ENCODE measurements around the gene KHDC4. TPM values are rescaled to one million over a fixed set of nuclear protein-coding genes. Genes with fewer than 3 reads are reported as not detected.
"Not testable (repeated sequence)": the region's sequence is repeated elsewhere in the genome, so short reads cannot be mapped to it uniquely, and the experiment has no call there.

KHDC4 gene
- total RNA-seq, 1 donor from 2014 or later = 82.8 TPM

DNA sequence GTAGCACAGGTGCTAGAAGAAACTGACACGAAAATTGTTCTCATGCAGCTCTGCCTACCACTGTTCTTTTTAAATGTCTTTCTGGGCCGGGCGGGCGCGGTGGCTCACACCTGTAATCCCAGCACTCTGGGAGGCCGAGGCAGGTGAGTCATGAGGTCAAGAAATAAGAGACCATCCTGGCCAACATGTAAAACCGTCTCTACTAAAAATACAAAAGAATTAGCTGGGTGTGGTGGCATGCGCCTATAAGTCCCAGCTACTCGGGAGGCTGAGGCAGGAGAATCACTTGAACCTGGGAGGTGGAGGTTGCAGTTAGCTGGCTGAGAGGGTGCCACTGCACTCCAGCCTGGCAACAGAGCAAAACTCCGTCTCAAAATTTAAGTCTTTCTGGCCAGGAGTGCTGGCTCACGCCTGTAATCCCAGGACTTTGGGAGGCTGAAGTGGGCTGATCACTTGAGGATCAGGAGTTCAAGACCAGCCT, 22.1 kb downstream of the KHDC4 start:
- intact Hi-C loops (cut with micrococcal nuclease) = no loop called here

DNA sequence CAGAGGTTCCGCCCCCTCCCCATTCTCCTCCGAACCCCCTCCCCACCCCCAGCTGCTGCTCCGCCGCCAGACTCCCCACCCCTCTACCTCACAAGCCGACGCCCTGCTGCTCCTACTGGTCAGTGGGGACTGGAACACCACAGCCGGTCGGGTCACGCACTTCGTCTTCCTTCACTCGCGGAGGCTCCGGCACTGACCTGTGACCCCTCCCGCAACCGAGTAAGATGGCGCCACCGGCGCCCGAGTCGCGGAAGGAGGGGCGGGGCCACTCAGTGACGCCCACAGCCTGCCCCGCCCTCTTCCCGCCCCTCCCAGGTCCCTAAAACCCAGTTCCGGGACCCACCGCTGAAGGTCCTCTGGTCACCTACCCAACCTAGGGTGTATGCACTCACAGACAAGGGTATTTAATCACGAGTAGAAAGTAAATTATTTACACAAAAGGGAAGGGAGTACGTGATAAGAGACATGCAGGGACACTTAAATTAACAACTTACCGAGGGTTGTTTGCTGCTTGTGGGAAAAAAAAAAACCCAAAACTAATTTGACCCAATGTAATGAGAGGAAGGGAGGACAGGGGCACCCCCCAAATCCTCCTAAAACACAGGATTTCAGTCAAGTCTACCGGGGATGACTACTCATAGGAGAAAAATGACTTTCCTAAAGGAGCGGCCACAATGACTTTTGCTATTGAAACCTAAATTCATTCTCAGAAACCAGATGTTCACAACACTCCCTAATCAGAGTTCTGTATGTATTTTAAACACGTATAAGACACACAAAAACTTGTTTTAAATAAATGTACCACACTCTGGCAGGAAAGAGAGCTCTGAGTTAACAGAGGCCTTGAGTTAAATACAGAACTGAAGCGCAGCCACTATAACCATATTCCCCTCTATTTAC, 22.8 kb downstream of the KHDC4 start, which contains the start of gene RIT1:
TSS of gene RIT1 (minus strand) at position 194 of the 900 bp plus-strand sequence. CDS start 588 bp downstream, outside the sequence.
- intact Hi-C loops (cut with micrococcal nuclease) = loop anchor here (1.0 kb wide), 2 partner anchors 23 to 52 kb away; partner anchors contain the start of genes KHDC4 and SYT11

DNA sequence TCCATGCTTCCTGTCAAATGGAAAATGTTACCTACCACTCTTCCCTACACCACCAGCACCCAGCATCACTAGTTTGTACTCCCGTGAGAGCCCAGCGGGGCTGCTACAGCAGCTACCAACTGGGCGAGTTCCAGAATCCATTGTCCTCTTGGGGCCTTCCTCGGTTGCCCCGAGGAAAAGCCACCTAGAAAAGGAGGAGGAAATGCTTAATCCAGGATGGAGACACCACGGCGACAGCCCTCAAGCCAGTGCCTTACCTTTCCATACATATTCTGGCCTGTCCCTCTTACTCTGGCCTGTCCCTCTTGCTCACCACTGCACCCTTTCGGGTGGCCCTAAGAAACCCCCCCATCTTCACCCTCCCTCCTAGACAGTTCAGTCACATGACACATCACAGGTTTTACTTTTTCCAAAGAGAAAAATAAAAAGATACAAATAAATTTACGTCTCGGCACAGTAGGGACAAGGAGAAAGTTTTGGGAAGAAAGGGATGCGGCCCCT, 23.5 kb downstream of the KHDC4 start:
- intact Hi-C loops (cut with micrococcal nuclease) = loop anchor here (1.0 kb wide), 2 partner anchors 24 to 51 kb away; partner anchors contain the start of genes KHDC4 and SYT11

DNA sequence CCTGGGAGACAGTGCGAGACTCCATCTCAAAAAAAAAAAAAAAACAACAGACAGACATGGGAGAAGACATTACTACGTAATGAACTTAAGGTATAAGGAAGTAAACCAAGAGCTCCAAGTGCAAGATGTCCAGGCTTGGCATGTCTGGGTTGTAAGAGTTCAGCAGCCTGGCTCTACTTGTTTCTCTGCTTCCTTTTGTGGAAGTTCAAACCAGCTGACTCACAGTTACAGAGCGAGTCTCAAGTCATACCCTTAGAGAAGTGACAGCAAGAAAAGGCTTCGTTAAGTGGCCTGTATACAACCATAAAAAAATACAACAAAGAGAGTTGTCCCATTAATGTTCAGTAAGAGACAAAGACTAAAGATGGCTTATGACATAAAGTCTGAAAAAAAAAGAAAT, 24.3 kb downstream of the KHDC4 start:
- intact Hi-C loops (cut with micrococcal nuclease) = no loop called here

DNA sequence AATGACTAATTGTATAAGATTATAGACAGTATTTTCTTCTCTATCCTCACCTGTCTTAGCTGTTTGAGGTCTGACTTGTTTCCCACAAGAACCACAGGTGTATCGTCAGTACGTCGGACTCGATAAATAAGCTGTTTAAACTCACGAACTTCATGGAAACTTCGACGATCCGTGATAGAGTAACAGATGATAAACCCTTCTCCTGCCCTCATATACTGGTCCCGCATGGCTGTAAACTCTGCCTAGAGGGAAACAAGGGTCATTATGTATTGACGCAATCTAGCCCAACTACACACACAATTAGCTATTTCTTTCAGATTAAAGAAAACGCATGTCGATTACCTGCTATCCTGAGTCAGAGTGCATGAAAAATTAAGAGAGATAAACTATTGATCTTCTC, 30.0 kb downstream of the KHDC4 start:
- intact Hi-C loops (cut with micrococcal nuclease) = no loop called here

DNA sequence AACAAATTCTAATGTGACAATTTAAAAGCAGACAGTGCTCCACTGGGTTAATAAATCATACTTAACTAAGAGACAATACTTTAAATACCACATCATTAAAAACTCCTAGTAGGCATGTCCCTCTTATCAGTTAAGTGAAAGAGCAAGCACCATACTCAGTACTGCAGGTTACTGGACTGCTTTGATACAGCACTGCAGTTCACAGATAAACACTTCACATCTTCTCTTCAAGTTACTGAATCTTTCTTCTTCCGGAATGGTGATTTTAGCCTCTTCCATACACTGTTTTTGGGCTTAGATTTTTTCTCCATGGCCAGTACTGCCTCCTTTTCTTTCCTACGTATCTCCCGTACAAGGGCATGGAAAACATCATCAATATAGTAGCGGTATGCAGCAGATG, 34.1 kb downstream of the KHDC4 start:
- intact Hi-C loops (cut with micrococcal nuclease) = no loop called here

DNA sequence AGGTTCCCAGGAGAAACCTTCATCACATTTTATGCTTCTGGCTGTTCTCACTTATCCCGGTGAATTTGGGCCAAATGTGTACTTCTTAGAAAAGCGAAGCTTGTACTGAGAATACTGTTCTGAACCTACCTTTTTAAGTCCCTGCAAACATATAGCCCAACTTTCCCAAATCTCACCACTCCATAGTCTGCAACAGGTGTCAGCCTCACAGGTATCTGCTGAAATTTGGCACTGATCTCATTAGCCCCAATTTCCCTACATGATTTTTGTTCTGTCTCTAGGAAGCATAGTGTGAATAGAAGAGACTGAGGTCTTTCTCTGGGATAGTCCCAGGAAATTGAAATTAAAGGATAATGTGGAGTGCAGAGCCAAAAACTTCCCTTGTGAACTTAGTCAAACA, 34.5 kb downstream of the KHDC4 start:
- intact Hi-C loops (cut with micrococcal nuclease) = no loop called here

DNA sequence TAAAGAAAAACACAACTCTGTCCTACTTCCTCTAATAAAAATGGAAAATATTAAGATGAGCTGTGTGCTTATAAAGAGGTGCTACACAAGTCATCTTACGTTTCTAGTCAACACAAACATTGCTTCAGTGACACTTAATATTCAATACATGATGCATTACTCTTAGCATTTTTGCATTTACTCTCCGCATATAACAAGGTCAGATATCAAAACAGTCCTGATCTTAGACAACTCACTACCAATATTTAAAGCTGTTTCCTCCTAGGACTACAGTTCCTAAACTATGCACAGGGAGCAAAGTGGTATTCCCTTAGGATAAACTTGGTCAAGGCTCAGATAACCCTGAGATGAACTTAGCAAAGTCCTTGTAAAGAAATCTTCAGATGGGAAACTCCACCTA, 35.3 kb downstream of the KHDC4 start:
- intact Hi-C loops (cut with micrococcal nuclease) = no loop called here

DNA sequence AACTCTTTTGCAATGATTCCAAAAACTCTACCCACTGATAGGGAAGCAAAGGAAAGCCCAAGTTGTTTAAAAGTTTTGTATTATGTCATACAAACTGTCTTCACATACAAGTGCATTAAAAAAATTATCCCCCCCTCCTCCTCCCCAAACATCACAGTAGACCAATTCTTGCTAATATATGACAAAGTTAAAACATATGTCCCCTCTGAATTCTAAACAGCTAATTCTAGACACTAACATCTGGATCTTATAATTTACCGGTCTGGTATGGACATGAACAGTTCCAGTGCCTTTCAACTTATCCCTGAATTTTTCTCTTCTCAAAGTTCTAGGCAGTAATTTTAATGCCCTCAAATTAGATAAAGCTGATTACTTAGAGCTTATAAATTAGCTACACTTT, 36.5 kb downstream of the KHDC4 start:
- intact Hi-C loops (cut with micrococcal nuclease) = no loop called here

DNA sequence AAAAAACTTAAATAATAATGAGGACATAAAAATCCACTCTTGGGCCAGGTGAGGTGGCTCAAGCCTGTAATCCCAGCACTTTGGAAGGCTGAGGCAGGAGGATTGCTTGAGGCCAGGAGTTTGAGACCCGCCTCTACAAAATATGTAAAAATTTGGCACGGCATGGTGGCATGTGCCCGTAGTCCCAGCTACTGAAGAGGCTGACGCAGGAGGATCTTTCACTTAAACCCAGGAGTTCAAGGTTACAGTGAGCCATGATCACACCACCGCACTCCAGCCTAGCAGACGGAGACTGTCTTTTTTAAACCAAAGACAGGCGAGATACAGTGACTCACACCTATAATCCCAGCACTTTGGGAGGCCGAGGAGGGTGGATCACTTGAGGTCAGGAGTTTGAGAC, 37.7 kb downstream of the KHDC4 start:
- intact Hi-C loops (cut with micrococcal nuclease) = not testable (repeated sequence)

DNA sequence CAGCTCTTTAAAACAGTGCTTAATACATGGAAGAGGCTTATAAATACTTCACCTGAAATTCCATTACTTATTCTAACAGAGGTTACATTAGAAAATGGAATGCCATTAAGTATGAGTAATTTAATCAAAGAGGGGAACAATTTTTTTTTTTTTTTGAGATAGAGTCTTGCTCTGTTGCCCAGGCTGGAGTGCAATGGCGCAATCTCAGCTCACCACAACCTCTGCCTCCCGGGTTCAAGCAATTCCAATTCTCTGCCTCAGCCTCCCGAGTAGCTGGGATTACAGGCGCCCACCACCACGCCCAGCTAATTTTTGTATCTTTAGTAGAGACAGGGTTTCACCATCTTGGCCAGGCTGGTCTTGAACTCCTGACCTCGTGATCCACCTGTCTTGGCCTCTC, 38.6 kb downstream of the KHDC4 start:
- intact Hi-C loops (cut with micrococcal nuclease) = not testable (repeated sequence)

DNA sequence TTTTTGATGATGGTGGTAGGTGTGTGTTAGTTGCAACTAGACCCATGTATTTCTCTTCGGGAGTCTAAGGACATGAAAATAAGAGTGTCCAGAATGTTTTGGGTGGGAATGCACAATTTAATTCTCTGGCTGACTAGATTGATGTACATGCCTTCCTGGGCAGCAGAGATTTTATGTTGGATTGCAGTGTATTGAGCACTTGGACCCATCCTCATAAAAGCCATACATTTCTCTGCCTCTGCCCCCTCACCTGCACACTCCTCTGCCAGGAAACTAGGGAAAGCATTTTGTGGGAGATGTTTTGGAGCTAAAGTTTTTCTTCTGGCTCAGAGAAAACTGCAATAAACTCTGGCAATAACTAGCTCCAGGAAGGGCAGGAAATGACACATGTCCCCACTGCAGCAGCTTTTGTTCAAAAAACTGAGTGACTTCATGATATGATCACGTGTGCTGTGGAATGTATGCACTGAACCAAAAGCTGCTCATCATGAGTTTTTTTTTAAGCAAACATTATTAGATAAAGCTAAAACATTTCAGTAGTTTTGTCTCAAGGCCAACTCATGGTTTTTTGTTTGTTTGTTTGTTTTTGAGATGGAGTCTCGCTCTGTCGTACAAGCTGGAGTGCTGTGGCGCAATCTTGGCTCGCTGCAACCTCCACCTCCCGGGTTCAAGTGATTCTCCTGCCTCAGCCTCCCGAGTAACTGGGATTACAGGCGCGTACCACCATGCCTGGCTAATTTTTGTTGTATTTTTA, 40.6 kb downstream of the KHDC4 start:
- intact Hi-C loops (cut with micrococcal nuclease) = no loop called here

DNA sequence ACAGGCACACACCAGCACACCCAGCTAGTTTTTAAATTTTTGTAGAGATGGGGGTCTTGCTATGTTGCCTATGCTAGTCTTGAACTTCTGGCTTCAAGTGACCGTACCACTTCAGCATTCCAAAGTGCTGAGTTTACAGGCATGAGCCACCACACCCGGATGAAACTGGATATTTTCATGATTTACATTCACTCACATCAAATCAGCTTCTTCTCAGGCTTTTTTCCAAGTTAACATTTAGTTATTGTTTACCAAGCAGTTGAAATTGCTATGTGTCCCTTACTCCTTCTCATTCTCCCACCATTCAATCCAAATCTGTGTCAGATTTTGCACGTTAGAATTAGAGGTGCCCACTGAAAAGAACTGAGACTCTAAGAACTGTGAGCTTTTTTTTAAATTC, 41.4 kb downstream of the KHDC4 start:
- intact Hi-C loops (cut with micrococcal nuclease) = no loop called here

DNA sequence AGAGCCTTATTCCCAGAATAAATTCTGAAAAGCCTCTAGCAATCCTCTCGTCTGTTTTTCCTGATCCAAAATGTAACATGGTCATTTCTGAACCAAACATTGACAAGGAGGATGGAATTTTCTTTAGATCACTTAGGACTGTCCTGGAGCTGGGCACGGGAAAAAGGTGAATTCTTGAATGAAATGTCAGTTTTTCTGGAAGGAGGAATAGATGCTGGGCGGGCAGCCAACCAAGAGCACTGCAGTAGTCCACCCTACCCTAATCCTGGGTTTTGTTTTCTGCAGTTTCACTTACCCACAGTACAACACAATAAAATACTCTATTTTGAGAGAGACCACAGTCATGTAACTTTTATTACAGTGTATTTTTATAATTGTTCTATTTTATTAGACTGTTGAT, 44.0 kb downstream of the KHDC4 start:
- intact Hi-C loops (cut with micrococcal nuclease) = no loop called here

DNA sequence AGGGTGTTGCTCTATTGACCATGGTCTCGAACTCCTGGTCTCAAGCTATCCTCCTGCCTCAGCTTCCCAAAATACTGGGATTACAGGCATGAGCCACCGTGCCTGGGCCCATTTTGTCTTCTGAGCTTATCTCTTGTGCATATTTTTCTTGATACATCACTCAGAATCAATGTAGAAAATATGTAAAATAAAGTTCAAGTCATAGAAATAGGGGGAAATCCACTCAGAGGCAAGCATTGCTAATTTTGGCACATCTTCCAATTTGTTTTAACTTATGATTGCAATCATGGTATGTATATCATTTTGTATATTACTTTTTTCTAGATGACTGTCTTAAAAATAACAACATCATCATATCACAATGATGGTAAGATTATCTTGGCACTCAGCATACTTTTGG, 44.6 kb downstream of the KHDC4 start:
- intact Hi-C loops (cut with micrococcal nuclease) = no loop called here

DNA sequence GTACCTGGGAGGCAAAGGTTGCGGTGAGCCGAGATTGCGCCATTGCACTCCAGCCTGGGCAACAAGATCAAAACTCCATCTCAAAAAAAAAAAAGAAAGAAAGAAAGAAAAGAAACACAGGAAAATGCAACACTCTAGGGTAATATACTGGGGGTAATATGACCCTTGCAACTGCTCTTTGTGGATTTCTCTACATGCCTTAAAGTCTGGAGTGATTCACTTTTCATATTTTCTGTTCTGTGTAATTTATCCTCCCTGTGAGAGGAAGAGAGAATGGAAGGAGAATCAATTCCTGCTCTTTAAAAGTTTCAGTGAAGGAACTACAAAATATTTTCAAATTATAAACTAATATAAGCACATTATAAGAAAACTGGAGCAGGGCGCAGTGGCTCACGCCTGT, 45.7 kb downstream of the KHDC4 start:
- intact Hi-C loops (cut with micrococcal nuclease) = no loop called here

DNA sequence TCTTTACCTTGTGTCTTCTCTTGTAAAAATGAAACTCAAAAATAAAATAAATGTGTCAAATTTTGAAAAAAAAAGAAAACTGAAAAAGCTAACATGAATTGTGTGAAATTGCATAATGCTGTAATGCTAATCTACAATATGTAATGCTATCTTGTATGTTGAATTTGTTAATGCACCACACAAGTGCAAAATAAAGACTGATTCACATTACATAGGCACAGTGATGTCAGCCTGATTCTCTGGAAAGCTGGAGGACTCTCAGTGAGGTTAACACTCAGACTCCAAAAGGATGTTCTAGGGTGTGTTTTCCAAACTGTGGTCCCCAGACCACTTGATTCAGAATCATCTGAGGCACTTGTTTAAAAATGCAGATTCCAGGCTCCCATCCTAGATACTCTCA, 49.2 kb downstream of the KHDC4 start:
- intact Hi-C loops (cut with micrococcal nuclease) = no loop called here

DNA sequence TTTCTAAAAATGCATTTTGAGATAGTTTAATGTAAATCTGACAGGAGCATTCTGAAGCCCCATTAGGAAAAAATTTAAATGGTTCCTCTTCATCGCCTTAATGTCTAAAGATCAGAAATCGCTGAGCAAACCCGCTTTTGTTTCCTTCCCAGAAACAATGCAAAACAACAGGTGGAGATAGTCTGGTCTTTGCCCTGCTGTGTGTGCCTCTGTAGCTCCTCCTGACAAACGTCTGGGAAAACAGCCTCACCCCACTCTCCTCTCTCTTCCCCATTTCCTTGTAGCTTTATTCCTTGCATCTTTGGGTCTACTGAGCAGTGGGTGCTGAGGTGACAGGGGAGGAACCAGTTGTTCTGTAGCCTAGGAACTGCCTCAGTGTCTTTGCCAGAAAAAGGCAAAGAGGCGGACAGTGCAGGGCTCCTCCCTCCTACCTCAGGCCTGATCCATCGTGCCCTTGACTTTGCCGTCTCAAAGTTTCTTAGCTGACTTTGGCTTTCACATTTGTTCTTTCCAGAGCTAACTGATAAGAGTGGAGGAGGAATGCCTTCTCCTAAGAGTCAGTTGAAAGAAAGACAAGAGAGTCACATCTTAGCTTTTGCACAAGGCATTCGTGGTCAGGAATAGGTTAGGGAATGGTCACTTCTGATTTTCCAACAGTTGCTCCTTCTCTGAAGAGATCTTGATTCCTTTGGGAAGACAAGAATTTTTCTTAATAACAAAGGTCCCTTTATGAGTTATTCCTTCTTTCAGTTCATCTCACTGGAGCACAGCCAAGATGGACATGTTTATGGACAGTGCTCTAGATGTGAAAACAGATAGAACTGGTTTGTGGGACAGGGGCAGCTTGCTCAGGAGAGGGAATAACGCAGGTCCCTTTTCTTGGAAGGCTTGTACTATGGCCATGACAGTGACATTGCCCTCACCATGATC, 49.9 kb downstream of the KHDC4 start:
- intact Hi-C loops (cut with micrococcal nuclease) = no loop called here

DNA sequence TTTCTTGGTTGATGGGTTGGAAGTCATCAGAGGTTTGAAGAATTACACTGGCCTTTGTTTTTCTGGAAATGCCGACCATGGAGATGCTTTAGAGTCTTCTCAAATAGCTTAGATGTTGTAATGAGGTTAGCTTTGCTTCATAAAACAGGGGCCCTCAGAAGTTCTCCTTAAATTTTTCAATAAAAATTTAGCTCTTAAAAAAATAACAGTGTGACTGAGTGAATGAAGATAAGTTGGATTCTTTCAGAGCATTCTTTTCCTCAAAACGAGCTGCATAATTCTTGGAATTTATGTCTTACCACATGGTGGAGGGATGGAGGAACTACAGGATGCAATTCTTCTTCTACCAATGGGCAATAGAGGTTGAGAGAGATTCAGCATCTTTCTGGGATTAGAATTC, 51.4 kb downstream of the KHDC4 start:
- intact Hi-C loops (cut with micrococcal nuclease) = no loop called here

DNA sequence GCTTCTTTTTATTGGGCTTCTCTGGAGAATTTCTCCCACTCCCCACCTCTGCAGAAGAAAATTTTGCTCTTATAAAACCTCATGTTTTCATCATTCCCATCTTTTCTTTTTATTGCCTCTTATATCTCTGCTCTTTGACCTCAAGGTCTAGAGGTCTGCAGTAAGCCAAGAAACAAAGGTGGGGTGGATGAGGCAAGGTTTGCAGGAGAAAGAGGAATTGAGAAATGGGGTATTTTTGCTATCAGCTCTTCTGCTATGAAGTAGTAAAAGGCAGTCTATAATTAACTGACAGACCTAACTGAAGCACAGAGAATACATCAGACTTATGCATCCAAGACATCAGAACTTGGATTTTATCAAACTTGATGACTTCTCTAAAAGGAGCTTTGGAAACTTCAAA, 52.0 kb downstream of the KHDC4 start:
- intact Hi-C loops (cut with micrococcal nuclease) = no loop called here

DNA sequence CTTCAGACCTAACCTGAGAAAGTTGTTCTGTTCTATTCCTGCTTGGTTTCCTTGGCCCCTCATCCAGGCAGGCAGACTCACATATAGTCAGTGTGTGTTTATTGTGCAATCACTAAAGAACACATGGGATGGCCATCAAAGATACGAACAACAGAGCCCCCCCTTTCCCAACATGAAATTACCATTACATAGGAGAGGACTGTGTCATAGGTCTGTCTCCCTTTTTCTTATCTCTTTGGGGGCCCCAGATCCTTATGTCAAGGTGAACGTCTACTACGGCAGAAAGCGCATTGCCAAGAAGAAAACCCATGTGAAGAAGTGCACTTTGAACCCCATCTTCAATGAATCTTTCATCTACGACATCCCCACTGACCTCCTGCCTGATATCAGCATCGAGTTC, 53.3 kb downstream of the KHDC4 start:
- intact Hi-C loops (cut with micrococcal nuclease) = no loop called here
